ENCODE data around the gene TMEM186. TPM values are rescaled to one million over a fixed set of nuclear protein-coding genes. Genes with fewer than 3 reads are reported as not detected.
A peak's percentile ranks its signal among the peaks of the same experiment; 100 is the strongest.

TMEM186 gene
- total and polyA plus RNA-seq, 2 of the 8 experiments (the other 6 are each of a cell fraction or from before 2014, with no cell fraction given): 13.1 TPM

DNA sequence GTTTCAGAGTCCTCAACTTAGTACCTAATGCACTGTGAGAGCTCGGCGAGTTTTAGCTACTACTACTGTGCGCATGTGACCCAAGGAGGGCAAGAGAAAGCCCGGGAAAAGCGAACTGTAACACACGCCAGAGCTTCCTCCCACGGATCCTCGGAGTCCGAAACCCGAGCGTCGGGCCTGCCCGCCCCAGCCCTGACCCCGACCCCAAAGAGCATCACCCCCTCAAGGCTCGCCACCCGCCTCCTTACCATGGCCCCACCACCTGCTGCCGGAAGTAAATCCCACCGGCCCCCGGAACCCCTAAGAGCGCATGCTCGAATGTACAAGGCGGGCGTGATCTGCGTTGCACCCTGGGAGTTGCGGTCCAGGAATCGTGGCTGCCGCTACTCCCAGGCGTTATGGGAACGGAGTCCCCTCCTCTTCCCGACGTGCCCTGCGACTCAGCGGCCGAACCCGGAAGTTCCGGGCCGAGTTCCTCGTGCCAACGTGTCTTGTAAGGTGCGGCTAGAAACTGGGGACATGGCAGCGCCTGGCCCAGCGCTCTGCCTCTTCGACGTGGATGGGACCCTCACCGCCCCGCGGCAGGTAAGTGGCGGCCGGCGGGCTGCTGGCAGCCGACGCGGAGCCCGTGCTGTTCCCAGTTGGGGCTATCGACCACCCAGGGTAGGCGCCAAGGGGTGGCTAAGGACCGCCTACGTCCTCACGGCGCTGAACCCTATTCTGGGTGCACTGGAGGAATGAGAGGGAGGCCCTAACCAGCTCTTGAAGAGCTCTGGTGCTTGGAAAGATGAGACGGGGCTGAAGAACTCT, at the start of gene TMEM186, which contains the start of gene PMM2 (continued):
- TF ChIP-seq, protein P1, sequence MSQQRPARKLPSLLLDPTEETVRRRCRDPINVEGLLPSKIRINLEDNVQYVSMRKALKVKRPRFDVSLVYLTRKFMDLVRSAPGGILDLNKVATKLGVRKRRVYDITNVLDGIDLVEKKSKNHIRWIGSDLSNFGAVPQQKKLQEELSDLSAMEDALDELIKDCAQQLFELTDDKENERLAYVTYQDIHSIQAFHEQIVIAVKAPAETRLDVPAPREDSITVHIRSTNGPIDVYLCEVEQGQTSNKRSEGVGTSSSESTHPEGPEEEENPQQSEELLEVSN (IDR thresholded peaks at IDR 0.05): peak; percentile 91
- TF ChIP-seq TAF1 (IDR thresholded peaks at IDR 0.05; ENCODE audit: low read depth, low read length): peak; percentile 67
- no peak for TF ChIP-seq SIRT6 (IDR thresholded peaks at IDR 0.05; ENCODE audit: low read length)
- TF ChIP-seq NANOG (IDR thresholded peaks at IDR 0.05; ENCODE audit: insufficient read depth, low read depth, low read length, poor library complexity, severe bottlenecking): no peak
- no peak for TF ChIP-seq FOSL1 (IDR thresholded peaks at IDR 0.05; ENCODE audit: insufficient read depth, low read depth, low read length)
- no peak for TF ChIP-seq EP300 (IDR thresholded peaks at IDR 0.05; ENCODE audit: borderline replicate concordance in 1 of 2, low read depth in 2 of 2, low read length in 2 of 2)
- no peak for TF ChIP-seq EGR1 (IDR thresholded peaks at IDR 0.05; ENCODE audit: borderline replicate concordance, low read depth, low read length)
- peak; percentile 62 for TF ChIP-seq KDM4A (IDR thresholded peaks at IDR 0.05; ENCODE audit: low read depth, low read length, severe bottlenecking)
- TF ChIP-seq SP2 (IDR thresholded peaks at IDR 0.05; ENCODE audit: low read length): no peak
- TF ChIP-seq ZNF274 (IDR thresholded peaks at IDR 0.05; ENCODE audit: borderline replicate concordance, extremely low read depth, low read length): no peak
- TF ChIP-seq SUZ12 (IDR thresholded peaks at IDR 0.05; ENCODE audit: low read length): no peak
- TF ChIP-seq, protein P2, sequence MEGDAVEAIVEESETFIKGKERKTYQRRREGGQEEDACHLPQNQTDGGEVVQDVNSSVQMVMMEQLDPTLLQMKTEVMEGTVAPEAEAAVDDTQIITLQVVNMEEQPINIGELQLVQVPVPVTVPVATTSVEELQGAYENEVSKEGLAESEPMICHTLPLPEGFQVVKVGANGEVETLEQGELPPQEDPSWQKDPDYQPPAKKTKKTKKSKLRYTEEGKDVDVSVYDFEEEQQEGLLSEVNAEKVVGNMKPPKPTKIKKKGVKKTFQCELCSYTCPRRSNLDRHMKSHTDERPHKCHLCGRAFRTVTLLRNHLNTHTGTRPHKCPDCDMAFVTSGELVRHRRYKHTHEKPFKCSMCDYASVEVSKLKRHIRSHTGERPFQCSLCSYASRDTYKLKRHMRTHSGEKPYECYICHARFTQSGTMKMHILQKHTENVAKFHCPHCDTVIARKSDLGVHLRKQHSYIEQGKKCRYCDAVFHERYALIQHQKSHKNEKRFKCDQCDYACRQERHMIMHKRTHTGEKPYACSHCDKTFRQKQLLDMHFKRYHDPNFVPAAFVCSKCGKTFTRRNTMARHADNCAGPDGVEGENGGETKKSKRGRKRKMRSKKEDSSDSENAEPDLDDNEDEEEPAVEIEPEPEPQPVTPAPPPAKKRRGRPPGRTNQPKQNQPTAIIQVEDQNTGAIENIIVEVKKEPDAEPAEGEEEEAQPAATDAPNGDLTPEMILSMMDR (IDR thresholded peaks at IDR 0.05; ENCODE audit: control extremely low read depth in 1 of 3, insufficient read depth in 1 of 3, low read depth in 1 of 3, low read length in 3 of 3): no peak
- no peak for TF ChIP-seq CBX8 (IDR thresholded peaks at IDR 0.05; ENCODE audit: borderline replicate concordance, low read depth, low read length)

Data from H1 (cell line).